ENCODE results near the gene OR13H1.
"Not testable (repeated sequence)": the region's sequence is repeated elsewhere in the genome, so short reads cannot be mapped to it uniquely, and the experiment has no call there.

The OR13H1 gene

DNA sequence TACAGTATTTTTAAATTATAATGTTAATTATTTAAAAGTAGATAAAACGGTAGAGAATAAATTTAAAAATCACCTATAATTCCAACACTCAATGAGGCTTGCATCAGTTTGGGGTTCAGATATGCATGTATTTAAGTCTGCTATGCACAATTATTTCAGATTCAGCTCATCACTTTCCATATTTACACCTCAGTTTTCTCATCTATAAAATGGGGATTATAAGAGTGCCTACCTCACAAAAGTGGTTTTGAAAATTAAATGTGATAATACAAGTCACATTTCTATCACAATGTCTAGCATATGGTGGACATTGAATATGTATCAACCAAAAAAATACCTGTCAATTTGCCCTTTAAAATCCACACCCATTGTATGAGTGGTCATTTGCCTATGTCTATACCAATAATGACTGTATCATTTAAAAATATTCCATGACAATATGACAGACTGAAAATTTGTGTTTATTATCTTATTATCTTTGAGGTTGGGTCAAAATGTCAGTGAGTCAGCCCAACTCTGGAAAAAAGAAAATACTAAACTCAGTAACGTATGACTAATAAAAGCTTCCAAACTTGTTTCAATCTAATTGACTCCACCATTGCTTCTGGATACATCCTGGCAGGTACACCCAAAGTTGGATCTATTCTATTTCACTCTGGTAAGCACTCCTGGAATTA is 20.8 kb downstream of the OR13H1 start:
- TF ChIP-seq, protein P1, sequence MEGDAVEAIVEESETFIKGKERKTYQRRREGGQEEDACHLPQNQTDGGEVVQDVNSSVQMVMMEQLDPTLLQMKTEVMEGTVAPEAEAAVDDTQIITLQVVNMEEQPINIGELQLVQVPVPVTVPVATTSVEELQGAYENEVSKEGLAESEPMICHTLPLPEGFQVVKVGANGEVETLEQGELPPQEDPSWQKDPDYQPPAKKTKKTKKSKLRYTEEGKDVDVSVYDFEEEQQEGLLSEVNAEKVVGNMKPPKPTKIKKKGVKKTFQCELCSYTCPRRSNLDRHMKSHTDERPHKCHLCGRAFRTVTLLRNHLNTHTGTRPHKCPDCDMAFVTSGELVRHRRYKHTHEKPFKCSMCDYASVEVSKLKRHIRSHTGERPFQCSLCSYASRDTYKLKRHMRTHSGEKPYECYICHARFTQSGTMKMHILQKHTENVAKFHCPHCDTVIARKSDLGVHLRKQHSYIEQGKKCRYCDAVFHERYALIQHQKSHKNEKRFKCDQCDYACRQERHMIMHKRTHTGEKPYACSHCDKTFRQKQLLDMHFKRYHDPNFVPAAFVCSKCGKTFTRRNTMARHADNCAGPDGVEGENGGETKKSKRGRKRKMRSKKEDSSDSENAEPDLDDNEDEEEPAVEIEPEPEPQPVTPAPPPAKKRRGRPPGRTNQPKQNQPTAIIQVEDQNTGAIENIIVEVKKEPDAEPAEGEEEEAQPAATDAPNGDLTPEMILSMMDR (conservative IDR thresholded peaks at IDR 0.05): no peak
- no peak overlapping the region for H3K27ac ChIP-seq

- TF ChIP-seq, protein P1 (conservative IDR thresholded peaks at IDR 0.05): no peak
- H3K27ac ChIP-seq: no peak overlapping the region
Measured at GRCh38 chrX:131565909-131566308, 22.0 kb downstream of the OR13H1 start.

DNA sequence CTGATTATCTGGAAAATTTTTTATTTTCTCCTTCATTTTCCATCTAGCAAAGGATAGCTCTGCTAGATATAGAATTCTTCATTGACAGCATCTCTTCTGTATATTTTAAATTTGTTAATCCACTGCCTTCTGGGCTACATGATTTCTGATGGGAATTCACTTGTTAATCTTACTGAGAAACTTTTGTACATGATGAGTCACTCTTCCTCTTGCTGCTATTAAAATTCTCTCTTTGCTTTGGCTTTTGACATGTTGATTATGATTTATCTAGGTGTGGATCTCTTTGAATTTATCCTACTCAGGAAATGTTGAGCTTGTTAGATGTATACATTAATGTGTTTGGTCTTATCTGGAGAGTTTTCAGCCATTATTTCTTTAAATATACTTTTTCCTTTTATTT is 27.5 kb downstream of the OR13H1 start:
- H3K27ac ChIP-seq: no peak overlapping the region
- TF ChIP-seq, protein P1 (conservative IDR thresholded peaks at IDR 0.05): no peak

GRCh38 chrX:131572372-131573014 is 28.6 kb downstream of the OR13H1 start:
- TF ChIP-seq, protein P1 (conservative IDR thresholded peaks at IDR 0.05): no peak
- no peak overlapping the region for H3K27ac ChIP-seq

DNA sequence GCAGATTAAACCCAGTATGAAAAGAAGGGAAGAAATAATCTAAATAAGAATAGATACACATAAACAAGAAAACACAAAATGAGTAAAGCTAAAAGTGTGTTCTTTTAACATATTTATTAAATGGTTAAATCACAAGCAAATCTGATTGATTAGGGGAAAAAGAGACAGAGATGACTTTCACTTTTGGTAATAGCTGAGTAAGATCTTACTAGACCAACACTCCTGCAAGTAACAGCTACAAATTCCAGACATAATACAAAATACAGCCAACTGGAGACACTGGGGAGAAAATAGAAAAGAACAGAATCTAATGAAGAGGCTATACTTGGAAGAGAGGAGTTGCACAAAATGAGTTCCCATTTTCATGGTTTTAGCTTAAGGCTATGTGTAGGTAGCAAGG is 33.5 kb downstream of the OR13H1 start:
- H3K27ac ChIP-seq: no peak overlapping the region

GRCh38 chrX:131577999-131578734 is 34.3 kb downstream of the OR13H1 start:
- TF ChIP-seq, protein P1 (conservative IDR thresholded peaks at IDR 0.05): no peak
- H3K27ac ChIP-seq: no peak overlapping the region

More for the DNA sequence above, 33.5 kb downstream of the OR13H1 start:
- TF ChIP-seq, protein P1 (conservative IDR thresholded peaks at IDR 0.05): no peak

- not testable (repeated sequence) for H3K27ac ChIP-seq
Measured at GRCh38 chrX:131578735-131579367, 35.0 kb downstream of the OR13H1 start.
